Pancreas (tissue), 10 donors: ENCODE measurements around the gene MIPEP. TPM values are rescaled to one million over a fixed set of nuclear protein-coding genes. Genes with fewer than 3 reads are reported as not detected.

Source experiments
- ATAC-seq, 4 donors: fragments of 200-7000 bp; cut with Tn5 transposase; one replicate each; pipeline versions ENCODE4 v1.8.0 to v1.9.1; 2020; ENCODE audit warnings: mild to moderate bottlenecking in 4 of 4, moderate library complexity in 4 of 4
- DNase-seq, 6 donors: peaks; one replicate each; pipeline ENCODE4 v3.0.0-alpha.2; 2020
- FAIRE-seq: peaks from 2 replicates; lab custom pipeline; 2012; peaks lifted over from hg19 to GRCh38; lab: Jason Lieb, UNC
- H3K27ac ChIP-seq, 4 donors: fragments of 200-600 bp; sonication (generic); 1 replicate in 3 of 4; 2 replicates in 1 of 4; pipeline versions ENCODE4 v1.5.0 to v1.8.0; 2020
- H3K27me3 ChIP-seq, 4 donors: fragments of 200-600 bp; one replicate each; pipeline ENCODE4 v1.8.0; 2021
- H3K36me3 ChIP-seq, 3 donors: fragments of 200-600 bp; sonication (generic) in 1 of 3; one replicate each; pipeline versions ENCODE4 v1.5.0 to v1.8.0; 2020 to 2021
- H3K4me1 ChIP-seq, 3 donors: fragments of 200-600 bp; one replicate each; pipeline ENCODE4 v1.8.0; 2021
- H3K4me3 ChIP-seq, 4 donors: fragments of 200-600 bp; sonication (generic) in 2 of 4; one replicate each; pipeline versions ENCODE4 v1.5.0 to v1.8.0; 2020 to 2021
- H3K9me3 ChIP-seq, 4 donors: fragments of 200-600 bp; one replicate each; pipeline ENCODE4 v1.8.0; 2021
- WGBS, 2 donors: extraction: QIAGEN DNeasy Blood & Tissue Kit; methylation state at CpG; one replicate each; pipeline ENCODE4 v1.1.7; 2013; 5-methylcytosine and 5-hydroxymethylcytosine counted together
- intact Hi-C, 3 donors: fragments of 100-400 bp; cut with DNase I; formaldehyde crosslinking; loops; one replicate each; pipeline versions ENCODE4 v1.11.1 to v1.14.2; 2022
- polyA plus RNA-seq, 2 donors: library from polyadenylated mRNA; stranded (reverse); fragments of 200-250 nt; gene quantifications; one replicate each; pipeline ENCODE4 v1.2.3, GENCODE V29; 2013
- total RNA-seq, 6 donors: library from RNA; stranded (reverse); fragmentation: NEBNext Ultra II Directional in 4 of 6; extraction: Animal tissue kit (Norgen Biotek cat#: 25700) in 4 of 6; gene quantifications; one replicate each; pipeline versions ENCODE4 v1.2.1 to v1.2.4, GENCODE V29; 2021 to 2023
- TF ChIP-seq, protein P1 (sequence below), 4 donors: fragments of 200-600 bp; sonication (generic) in 3 of 4; IDR thresholded peaks; one replicate each; pipeline versions ENCODE4 v1.5.0 to v1.8.0; 2021; ENCODE audit warnings: antibody characterized with exemption in 4 of 4
- donor health status: healthy with polysubstance abuse.
- donor health status: DM: no; HTN: no; CAD: no; lungs with moderate emphysema.
- donor health status: DM: no; HTN: no; CAD: no.
- donor health status: control.
- donor health status: control.
- donor health status: Bipolar disorder and iron deficiency.
- donor health status: DM: yes; HTN: yes; CAD: no.
- donor health status: DM: no; HTN: no; CAD: no.
- donor health status: DM: no; HTN: no; CAD: no.
- donor health status: DM: yes; HTN: yes; CAD: no.

Gene MIPEP
- total and polyA plus RNA-seq, 8 donors, result 8.0 to 12.8 (median 10.6) TPM

DNA sequence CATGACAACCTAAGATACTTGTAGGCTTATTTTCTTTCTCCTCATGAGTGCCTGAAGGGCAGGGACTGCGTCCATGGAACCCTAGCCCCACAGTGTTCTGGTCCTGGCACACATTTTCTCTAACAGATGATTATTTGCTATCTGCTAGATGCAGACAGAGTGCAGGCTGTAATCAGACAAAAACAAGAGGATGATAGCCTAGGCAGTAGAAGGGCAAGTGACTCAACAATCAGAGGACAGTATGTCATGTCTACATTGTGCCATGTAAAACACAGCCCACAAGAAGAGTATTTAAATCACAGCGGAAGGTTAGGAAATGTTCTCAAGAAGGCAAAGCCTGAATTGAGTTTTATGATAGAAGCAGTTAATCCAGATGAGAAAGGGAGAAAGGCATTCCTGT lies 29.3 kb downstream of the MIPEP start:
- H3K4me3 ChIP-seq, result no peak overlapping the region
- no peaks in the 10 kb centered on the region for H3K4me1 ChIP-seq
- FAIRE-seq, result no peak
- TF ChIP-seq, protein P1, sequence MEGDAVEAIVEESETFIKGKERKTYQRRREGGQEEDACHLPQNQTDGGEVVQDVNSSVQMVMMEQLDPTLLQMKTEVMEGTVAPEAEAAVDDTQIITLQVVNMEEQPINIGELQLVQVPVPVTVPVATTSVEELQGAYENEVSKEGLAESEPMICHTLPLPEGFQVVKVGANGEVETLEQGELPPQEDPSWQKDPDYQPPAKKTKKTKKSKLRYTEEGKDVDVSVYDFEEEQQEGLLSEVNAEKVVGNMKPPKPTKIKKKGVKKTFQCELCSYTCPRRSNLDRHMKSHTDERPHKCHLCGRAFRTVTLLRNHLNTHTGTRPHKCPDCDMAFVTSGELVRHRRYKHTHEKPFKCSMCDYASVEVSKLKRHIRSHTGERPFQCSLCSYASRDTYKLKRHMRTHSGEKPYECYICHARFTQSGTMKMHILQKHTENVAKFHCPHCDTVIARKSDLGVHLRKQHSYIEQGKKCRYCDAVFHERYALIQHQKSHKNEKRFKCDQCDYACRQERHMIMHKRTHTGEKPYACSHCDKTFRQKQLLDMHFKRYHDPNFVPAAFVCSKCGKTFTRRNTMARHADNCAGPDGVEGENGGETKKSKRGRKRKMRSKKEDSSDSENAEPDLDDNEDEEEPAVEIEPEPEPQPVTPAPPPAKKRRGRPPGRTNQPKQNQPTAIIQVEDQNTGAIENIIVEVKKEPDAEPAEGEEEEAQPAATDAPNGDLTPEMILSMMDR (IDR thresholded peaks at IDR 0.05), result no peak
- no peak for DNase-seq
- no peak overlapping the region for H3K27ac ChIP-seq
- H3K9me3 ChIP-seq, result no peaks in the 10 kb centered on the region
- WGBS, 2 donors, result 95 to 98% methylated on average over 2 of the region's 2 CpGs
- peaks cover 0 to 3% (median 0%) of the 10 kb centered on the region in 3 donors for H3K36me3 ChIP-seq
- no peak for ATAC-seq
- intact Hi-C loops, result no loop called here
- H3K27me3 ChIP-seq, result no peaks in the 10 kb centered on the region

DNA sequence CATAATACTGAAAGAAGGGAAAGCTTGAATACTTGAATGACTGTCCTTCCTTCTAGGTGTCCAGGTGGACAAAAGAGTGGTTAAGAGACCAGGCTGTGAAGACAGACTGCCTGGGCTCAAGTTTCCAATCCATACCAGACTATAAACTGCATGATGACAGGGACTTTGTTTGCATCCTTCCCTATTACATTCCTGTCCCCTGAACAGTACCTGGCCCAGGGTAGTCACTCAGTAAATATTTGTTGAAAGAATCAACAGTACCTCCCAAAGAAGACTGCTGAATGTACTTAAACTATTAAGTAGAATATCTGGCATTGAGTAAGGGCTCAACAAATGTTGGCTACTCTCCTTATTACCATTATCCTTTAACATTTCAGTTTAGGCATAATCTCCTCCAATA lies 29.7 kb downstream of the MIPEP start:
- no peak for FAIRE-seq
- Histone ChIP-seq H3K36me3 (peaks cover 0 to 3% (median 0%) of the 10 kb centered on the region in 3 donors), H3K4me3 (no peak overlapping the region), H3K27me3 (no peaks in the 10 kb centered on the region), H3K9me3 (no peaks in the 10 kb centered on the region), H3K27ac (no peak overlapping the region), H3K4me1 (no peaks in the 10 kb centered on the region)
- intact Hi-C loops, result no loop called here
- TF ChIP-seq, protein P1 (IDR thresholded peaks at IDR 0.05), result no peak
- ATAC-seq, result peak in 1 of 4 donors; percentile 30
- no peak for DNase-seq

DNA sequence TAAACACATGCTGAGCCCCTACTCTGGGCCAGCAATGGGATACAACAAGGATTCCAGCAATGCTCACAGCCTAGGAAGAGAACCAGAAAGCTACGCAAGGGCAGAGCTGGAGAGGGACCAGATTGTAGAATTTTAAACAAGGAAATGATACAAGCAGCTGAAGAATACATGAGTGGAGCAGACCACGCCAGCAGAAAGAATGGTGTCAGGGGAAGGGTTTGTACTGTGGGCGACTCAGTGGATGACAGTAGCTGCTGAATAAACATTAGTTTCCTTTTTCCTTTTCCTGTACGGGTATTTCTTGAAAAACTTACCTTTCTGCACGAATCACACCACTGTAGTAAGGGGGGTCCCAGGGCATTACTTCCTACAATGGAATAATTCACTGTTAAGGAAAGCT lies 30.7 kb downstream of the MIPEP start:
- Histone ChIP-seq H3K9me3 (no peaks in the 10 kb centered on the region), H3K27ac (no peak overlapping the region), H3K4me1 (no peaks in the 10 kb centered on the region), H3K27me3 (no peaks in the 10 kb centered on the region), H3K4me3 (no peak overlapping the region), H3K36me3 (peaks cover 0 to 3% (median 0%) of the 10 kb centered on the region in 3 donors)
- no peak for ATAC-seq
- TF ChIP-seq, protein P1 (IDR thresholded peaks at IDR 0.05), result no peak
- no peak for FAIRE-seq
- 90 to 96% methylated on average over 5 of the region's 5 CpGs for WGBS, 2 donors
- intact Hi-C loops, result no loop called here
- no peak for DNase-seq

- Histone ChIP-seq H3K27ac (no peak overlapping the region), H3K27me3 (no peaks in the 10 kb centered on the region), H3K4me1 (peaks cover 0 to 2% (median 0%) of the 10 kb centered on the region in 3 donors), H3K36me3 (no peaks in the 10 kb centered on the region), H3K4me3 (no peak overlapping the region), H3K9me3 (no peaks in the 10 kb centered on the region)
- DNase-seq (no peak), ATAC-seq (peak in 3 of 4 donors; percentile 22 to 76 (median 75)), FAIRE-seq (no peak)
- WGBS, 2 donors, result 73 to 88% methylated on average over 5 of the region's 5 CpGs
- TF ChIP-seq, protein P1 (IDR thresholded peaks at IDR 0.05), result no peak
- intact Hi-C loops, result no loop called here
Observed at GRCh38 chr13:23856008-23856750, 33.0 kb downstream of the MIPEP start.

DNA sequence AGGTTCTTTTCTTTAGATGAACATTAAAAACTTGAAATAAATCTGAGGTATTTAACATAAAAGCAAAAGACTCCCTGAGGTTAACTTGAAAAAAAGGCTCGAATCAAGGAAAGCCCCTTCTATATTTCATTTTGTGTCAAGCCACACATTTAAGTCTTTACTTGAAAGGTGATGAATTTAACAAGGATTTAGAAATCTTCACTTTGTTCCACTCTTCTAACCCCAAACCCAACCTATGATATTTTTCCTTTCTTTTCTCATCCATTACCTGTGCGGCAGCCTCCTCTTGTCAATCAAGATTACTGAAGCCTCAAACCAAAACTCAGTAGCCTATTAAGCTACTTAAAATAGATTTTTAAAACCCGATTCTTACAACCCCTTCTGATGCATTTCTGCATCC lies 33.8 kb downstream of the MIPEP start:
- H3K9me3 ChIP-seq, result no peaks in the 10 kb centered on the region
- no peaks in the 10 kb centered on the region for H3K27me3 ChIP-seq
- H3K27ac ChIP-seq, result no peak overlapping the region
- H3K36me3 ChIP-seq, result no peaks in the 10 kb centered on the region
- intact Hi-C loops, result no loop called here
- TF ChIP-seq, protein P1 (IDR thresholded peaks at IDR 0.05), result no peak
- FAIRE-seq, result no peak
- 89 to 96% methylated on average over 3 of the region's 3 CpGs for WGBS, 2 donors
- peaks cover 0 to 4% (median 0%) of the 10 kb centered on the region in 3 donors for H3K4me1 ChIP-seq
- DNase-seq, result no peak
- H3K4me3 ChIP-seq, result no peak overlapping the region
- ATAC-seq, result no peak
